ENCODE results near the gene IGF2R. TPM values are rescaled to one million over a fixed set of nuclear protein-coding genes. Genes with fewer than 3 reads are reported as not detected.
A peak's percentile ranks its signal among the peaks of the same experiment; 100 is the strongest.

IGF2R gene
- total and polyA plus RNA-seq, 5 donors from 2014 or later = 8.8 to 71.2 (median 10.0) TPM

- H3K27me3 Mint-ChIP-seq = no peaks in the 10 kb centered on the region
- no peak overlapping the region for H3K27ac Mint-ChIP-seq
- Histone ChIP-seq H3K36me3 (ENCODE audit: control insufficient read depth, insufficient read depth, low read length) (peaks cover 45% of the 10 kb centered on the region), H3K4me3 (ENCODE audit: low read depth, low read length) (no peak overlapping the region), H3K27ac (ENCODE audit: insufficient read depth, low read length, poor library complexity, severe bottlenecking) (no peak overlapping the region), H3K9me3 (ENCODE audit: control insufficient read depth in 2 of 2, low read length in 2 of 2) (no peaks in the 10 kb centered on the region), H3K27me3 (ENCODE audit: control insufficient read depth, insufficient read depth, low read length) (no peaks in the 10 kb centered on the region), H3K4me1 (ENCODE audit: control insufficient read depth, insufficient read depth, low read length, poor library complexity, severe bottlenecking) (peaks cover 4% of the 10 kb centered on the region)
- DNase-seq = no peak
- peaks cover 0 to 12% (median 8%) of the 10 kb centered on the region in 4 donors for H3K4me1 Mint-ChIP-seq
- ATAC-seq (ENCODE audit: low read depth in 2 of 2) = no peak
- no peak overlapping the region for H3K4me3 Mint-ChIP-seq
- H3K36me3 Mint-ChIP-seq = peaks cover 41% of the 10 kb centered on the region
- no peaks in the 10 kb centered on the region for H3K9me3 Mint-ChIP-seq
Observed at GRCh38 chr6:160024152-160024551, 55.3 kb downstream of the IGF2R start.

- Mint-ChIP-seq H3K36me3 (peaks cover 49% of the 10 kb centered on the region), H3K4me1 (peaks cover 0 to 14% (median 9%) of the 10 kb centered on the region in 4 donors), H3K9me3 (no peaks in the 10 kb centered on the region), H3K4me3 (no peak overlapping the region), H3K27ac (peak overlapping the region in 1 of 3 donors; percentile 48), H3K27me3 (no peaks in the 10 kb centered on the region)
- Histone ChIP-seq H3K4me1 (ENCODE audit: control insufficient read depth, insufficient read depth, low read length, poor library complexity, severe bottlenecking) (peaks cover 4% of the 10 kb centered on the region), H3K36me3 (ENCODE audit: control insufficient read depth, insufficient read depth, low read length) (peaks cover 73% of the 10 kb centered on the region), H3K27me3 (ENCODE audit: control insufficient read depth, insufficient read depth, low read length) (no peaks in the 10 kb centered on the region), H3K4me3 (ENCODE audit: low read depth, low read length) (no peak overlapping the region), H3K27ac (ENCODE audit: insufficient read depth, low read length, poor library complexity, severe bottlenecking) (no peak overlapping the region), H3K9me3 (ENCODE audit: control insufficient read depth in 2 of 2, low read length in 2 of 2) (no peaks in the 10 kb centered on the region)
- DNase-seq (no peak), ATAC-seq (ENCODE audit: low read depth in 2 of 2) (no peak)
Observed at GRCh38 chr6:160027076-160027475, 58.2 kb downstream of the IGF2R start.

DNA sequence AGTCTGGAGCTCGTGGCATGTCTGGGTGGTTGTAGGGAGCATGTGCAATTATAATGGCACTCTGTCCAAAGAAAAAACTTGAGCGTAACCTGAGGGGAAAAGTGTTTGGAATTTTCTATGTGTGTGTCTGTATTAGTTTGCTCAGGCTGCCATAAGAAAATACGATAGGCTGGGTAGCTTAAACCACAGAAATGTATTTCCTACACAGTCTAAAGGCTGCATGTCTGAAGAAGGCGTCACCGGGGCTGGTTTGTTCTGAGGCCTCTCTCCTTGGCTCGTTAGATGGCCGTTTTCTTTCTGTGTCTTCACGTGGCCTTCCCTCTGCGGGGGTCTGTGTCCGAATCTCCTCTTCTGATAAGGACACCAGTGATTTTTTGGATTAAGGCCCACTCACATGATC, 59.0 kb downstream of the IGF2R start:
- peaks cover 0 to 14% (median 9%) of the 10 kb centered on the region in 4 donors for H3K4me1 Mint-ChIP-seq
- peaks cover 80% of the 10 kb centered on the region for H3K36me3 ChIP-seq (ENCODE audit: control insufficient read depth, insufficient read depth, low read length)
- peak overlapping the region in 1 of 3 donors; percentile 48 for H3K27ac Mint-ChIP-seq
- no peak overlapping the region for H3K27ac ChIP-seq (ENCODE audit: insufficient read depth, low read length, poor library complexity, severe bottlenecking)
- no peaks in the 10 kb centered on the region for H3K27me3 Mint-ChIP-seq
- no peaks in the 10 kb centered on the region for H3K9me3 Mint-ChIP-seq
- peaks cover 4% of the 10 kb centered on the region for H3K4me1 ChIP-seq (ENCODE audit: control insufficient read depth, insufficient read depth, low read length, poor library complexity, severe bottlenecking)
- no peak for ATAC-seq (ENCODE audit: low read depth in 2 of 2)
- no peaks in the 10 kb centered on the region for H3K27me3 ChIP-seq (ENCODE audit: control insufficient read depth, insufficient read depth, low read length)
- no peak overlapping the region for H3K4me3 ChIP-seq (ENCODE audit: low read depth, low read length)
- H3K4me3 Mint-ChIP-seq = no peak overlapping the region
- DNase-seq = no peak
- H3K9me3 ChIP-seq (ENCODE audit: control insufficient read depth in 2 of 2, low read length in 2 of 2) = no peaks in the 10 kb centered on the region
- peaks cover 57% of the 10 kb centered on the region for H3K36me3 Mint-ChIP-seq

DNA sequence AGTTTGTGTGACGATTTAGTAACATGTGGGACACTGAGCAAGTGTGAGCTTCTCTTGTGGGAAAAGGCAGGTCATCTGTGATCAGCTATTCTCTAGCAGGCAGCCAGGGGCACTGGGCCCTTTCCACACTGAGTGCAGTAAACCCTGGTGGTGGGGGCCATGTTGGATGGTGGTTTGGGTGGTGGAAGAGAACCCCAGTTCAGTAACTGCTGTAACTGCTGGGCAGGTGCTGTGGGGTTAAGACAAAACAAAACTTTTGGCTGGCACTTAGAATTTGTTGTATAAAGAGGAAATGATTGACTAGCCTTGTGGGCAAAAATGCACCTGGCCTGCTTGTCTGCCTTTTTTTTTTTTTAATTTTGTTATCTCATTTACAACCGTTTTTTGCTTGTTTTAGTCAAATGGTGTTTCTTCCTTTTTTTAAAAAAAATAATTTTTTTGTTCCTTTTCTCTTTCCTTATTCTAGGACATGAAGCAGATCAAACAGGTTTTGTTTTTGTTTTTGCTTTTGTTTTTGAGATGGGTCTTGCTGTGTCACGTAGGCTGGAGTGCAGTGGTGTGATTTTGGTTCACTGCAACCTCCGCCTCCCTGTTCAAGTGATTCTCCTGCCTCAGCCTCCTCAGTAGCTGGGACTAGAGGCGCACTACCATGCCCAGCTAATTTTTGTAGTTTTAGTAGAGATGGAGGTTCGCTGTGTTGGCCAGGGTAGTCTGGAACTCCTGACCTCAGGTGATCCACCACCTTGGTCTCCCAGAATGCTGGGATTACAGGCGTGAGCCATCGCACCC, 59.8 kb downstream of the IGF2R start:
- no peak overlapping the region for H3K4me3 ChIP-seq (ENCODE audit: low read depth, low read length)
- peaks cover 4% of the 10 kb centered on the region for H3K4me1 ChIP-seq (ENCODE audit: control insufficient read depth, insufficient read depth, low read length, poor library complexity, severe bottlenecking)
- Mint-ChIP-seq H3K36me3 (peaks cover 65% of the 10 kb centered on the region), H3K4me1 (peaks cover 0 to 16% (median 10%) of the 10 kb centered on the region in 4 donors), H3K27me3 (no peaks in the 10 kb centered on the region), H3K4me3 (no peak overlapping the region), H3K9me3 (no peaks in the 10 kb centered on the region), H3K27ac (peak overlapping the region in 2 of 3 donors; percentile 48 to 49)
- H3K9me3 ChIP-seq (ENCODE audit: control insufficient read depth in 2 of 2, low read length in 2 of 2) = no peaks in the 10 kb centered on the region
- ATAC-seq (ENCODE audit: low read depth in 2 of 2) (peak; percentile 46 to 69), DNase-seq (peak in 1 of 3 donors; percentile 60)
- H3K27me3 ChIP-seq (ENCODE audit: control insufficient read depth, insufficient read depth, low read length) = no peaks in the 10 kb centered on the region
- H3K36me3 ChIP-seq (ENCODE audit: control insufficient read depth, insufficient read depth, low read length) = peaks cover 85% of the 10 kb centered on the region
- H3K27ac ChIP-seq (ENCODE audit: insufficient read depth, low read length, poor library complexity, severe bottlenecking) = no peak overlapping the region

DNA sequence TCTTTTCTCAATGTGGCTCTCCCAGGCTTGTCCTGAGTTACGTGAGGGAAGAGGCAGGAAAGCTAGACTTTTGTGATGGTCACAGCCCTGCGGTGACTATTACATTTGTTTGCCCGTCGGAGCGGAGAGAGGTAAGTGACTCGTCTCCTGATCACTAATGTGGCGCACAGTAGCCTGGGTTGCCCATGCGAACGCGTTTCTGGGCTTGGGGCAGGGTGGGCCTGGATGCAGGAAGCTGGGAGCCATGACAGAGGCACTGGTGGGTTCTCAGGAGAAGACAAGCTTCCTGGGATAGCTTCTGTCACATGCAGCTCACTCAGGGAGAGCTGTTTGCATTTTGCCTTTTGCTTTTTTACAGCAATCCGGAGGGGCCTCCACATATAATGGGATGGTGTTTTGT, 60.6 kb downstream of the IGF2R start:
- peak overlapping the region in 1 of 3 donors; percentile 75 for H3K27ac Mint-ChIP-seq
- no peak for ATAC-seq (ENCODE audit: low read depth in 2 of 2)

GRCh38 chr6:160030103-160030502, 61.2 kb downstream of the IGF2R start:
- Mint-ChIP-seq H3K9me3 (no peaks in the 10 kb centered on the region), H3K27me3 (no peaks in the 10 kb centered on the region), H3K4me1 (peaks cover 0 to 16% (median 10%) of the 10 kb centered on the region in 4 donors), H3K36me3 (peaks cover 78% of the 10 kb centered on the region), H3K4me3 (no peak overlapping the region), H3K27ac (peak overlapping the region in 1 of 3 donors; percentile 75)
- peaks cover 4% of the 10 kb centered on the region for H3K4me1 ChIP-seq (ENCODE audit: control insufficient read depth, insufficient read depth, low read length, poor library complexity, severe bottlenecking)
- ATAC-seq (ENCODE audit: low read depth in 2 of 2) (no peak), DNase-seq (no peak)
- no peaks in the 10 kb centered on the region for H3K27me3 ChIP-seq (ENCODE audit: control insufficient read depth, insufficient read depth, low read length)
- H3K9me3 ChIP-seq (ENCODE audit: control insufficient read depth in 2 of 2, low read length in 2 of 2) = no peaks in the 10 kb centered on the region
- peaks cover 85% of the 10 kb centered on the region for H3K36me3 ChIP-seq (ENCODE audit: control insufficient read depth, insufficient read depth, low read length)
- no peak overlapping the region for H3K4me3 ChIP-seq (ENCODE audit: low read depth, low read length)
- no peak overlapping the region for H3K27ac ChIP-seq (ENCODE audit: insufficient read depth, low read length, poor library complexity, severe bottlenecking)

More for the DNA sequence above, 60.6 kb downstream of the IGF2R start:
- Histone ChIP-seq H3K9me3 (ENCODE audit: control insufficient read depth in 2 of 2, low read length in 2 of 2) (no peaks in the 10 kb centered on the region), H3K27me3 (ENCODE audit: control insufficient read depth, insufficient read depth, low read length) (no peaks in the 10 kb centered on the region), H3K4me1 (ENCODE audit: control insufficient read depth, insufficient read depth, low read length, poor library complexity, severe bottlenecking) (peaks cover 4% of the 10 kb centered on the region), H3K4me3 (ENCODE audit: low read depth, low read length) (no peak overlapping the region), H3K27ac (ENCODE audit: insufficient read depth, low read length, poor library complexity, severe bottlenecking) (no peak overlapping the region), H3K36me3 (ENCODE audit: control insufficient read depth, insufficient read depth, low read length) (peaks cover 85% of the 10 kb centered on the region)
- Mint-ChIP-seq H3K9me3 (no peaks in the 10 kb centered on the region), H3K27me3 (no peaks in the 10 kb centered on the region), H3K4me1 (peaks cover 0 to 16% (median 10%) of the 10 kb centered on the region in 4 donors), H3K4me3 (no peak overlapping the region), H3K36me3 (peaks cover 72% of the 10 kb centered on the region)
- no peak for DNase-seq

DNA sequence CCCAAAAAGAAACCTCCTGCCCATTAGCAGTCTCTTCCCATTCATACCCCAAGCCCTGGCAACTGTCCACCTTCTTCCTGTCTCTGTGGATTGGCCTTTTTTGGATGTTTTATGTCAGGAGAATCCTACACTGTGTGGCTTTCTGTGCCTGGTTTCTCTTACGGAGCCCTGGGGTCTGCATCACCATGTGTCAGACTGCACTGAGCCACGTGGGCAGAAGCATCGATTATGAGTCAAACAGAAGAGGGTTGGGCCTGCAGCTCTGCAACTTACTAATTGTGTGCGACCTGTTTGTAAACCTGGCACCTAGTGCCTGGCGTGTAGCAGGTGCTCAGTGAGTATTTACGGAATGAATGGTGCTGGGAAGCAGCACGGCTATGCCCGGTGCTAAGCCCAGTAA, 62.6 kb downstream of the IGF2R start:
- no peaks in the 10 kb centered on the region for H3K27me3 Mint-ChIP-seq
- no peaks in the 10 kb centered on the region for H3K9me3 Mint-ChIP-seq
- peaks cover 0 to 19% (median 12%) of the 10 kb centered on the region in 4 donors for H3K4me1 Mint-ChIP-seq
- no peak overlapping the region for H3K4me3 Mint-ChIP-seq
- Histone ChIP-seq H3K36me3 (ENCODE audit: control insufficient read depth, insufficient read depth, low read length) (peaks cover 87% of the 10 kb centered on the region), H3K4me3 (ENCODE audit: low read depth, low read length) (no peak overlapping the region), H3K27me3 (ENCODE audit: control insufficient read depth, insufficient read depth, low read length) (no peaks in the 10 kb centered on the region), H3K27ac (ENCODE audit: insufficient read depth, low read length, poor library complexity, severe bottlenecking) (no peak overlapping the region), H3K9me3 (ENCODE audit: control insufficient read depth in 2 of 2, low read length in 2 of 2) (no peaks in the 10 kb centered on the region), H3K4me1 (ENCODE audit: control insufficient read depth, insufficient read depth, low read length, poor library complexity, severe bottlenecking) (peaks cover 4% of the 10 kb centered on the region)
- no peak for ATAC-seq (ENCODE audit: low read depth in 2 of 2)
- DNase-seq = no peak
- H3K27ac Mint-ChIP-seq = peak overlapping the region in 1 of 3 donors; percentile 74
- H3K36me3 Mint-ChIP-seq = peaks cover 85% of the 10 kb centered on the region

DNA sequence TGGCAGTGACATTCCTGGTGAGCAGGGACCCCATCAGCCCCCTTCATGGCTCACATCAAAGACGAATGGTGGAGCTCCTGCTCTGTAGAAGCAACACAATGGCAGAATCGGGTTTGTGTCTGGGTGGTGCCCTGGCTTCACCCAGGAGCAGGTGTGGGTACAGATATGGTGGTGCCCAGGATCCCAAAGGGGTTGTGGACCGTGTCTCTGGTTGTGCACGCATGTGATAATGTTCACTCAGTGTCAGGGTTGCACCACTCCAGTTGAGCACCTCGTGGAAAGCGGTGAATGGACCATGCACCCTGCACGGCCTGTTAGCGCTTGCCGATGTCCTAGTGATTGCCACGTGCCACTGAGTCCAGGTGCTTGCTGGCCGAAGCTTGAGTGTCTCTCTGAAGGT, 63.0 kb downstream of the IGF2R start:
- Histone ChIP-seq H3K4me1 (ENCODE audit: control insufficient read depth, insufficient read depth, low read length, poor library complexity, severe bottlenecking) (peaks cover 4% of the 10 kb centered on the region), H3K9me3 (ENCODE audit: control insufficient read depth in 2 of 2, low read length in 2 of 2) (no peaks in the 10 kb centered on the region), H3K36me3 (ENCODE audit: control insufficient read depth, insufficient read depth, low read length) (peaks cover 86% of the 10 kb centered on the region), H3K4me3 (ENCODE audit: low read depth, low read length) (no peak overlapping the region), H3K27me3 (ENCODE audit: control insufficient read depth, insufficient read depth, low read length) (no peaks in the 10 kb centered on the region), H3K27ac (ENCODE audit: insufficient read depth, low read length, poor library complexity, severe bottlenecking) (no peak overlapping the region)
- ATAC-seq (ENCODE audit: low read depth in 2 of 2) (no peak), DNase-seq (no peak)
- H3K4me1 Mint-ChIP-seq = peaks cover 0 to 23% (median 14%) of the 10 kb centered on the region in 4 donors
- H3K27me3 Mint-ChIP-seq = no peaks in the 10 kb centered on the region
- H3K36me3 Mint-ChIP-seq = peaks cover 85% of the 10 kb centered on the region
- peak overlapping the region in 1 of 3 donors; percentile 74 for H3K27ac Mint-ChIP-seq
- H3K4me3 Mint-ChIP-seq = no peak overlapping the region
- H3K9me3 Mint-ChIP-seq = no peaks in the 10 kb centered on the region
